Caco-2 (cell line): ENCODE data around the gene TACR1. TPM values are rescaled to one million over a fixed set of nuclear protein-coding genes. Genes with fewer than 3 reads are reported as not detected.

Experiments used
- BruUV-seq: library from RNA; stranded (reverse); fragments of 400-500 nt; replicated peaks from 2 replicates; lab custom pipeline; 2021; lab: Mats Ljungman, UMichigan
- CTCF ChIA-PET: fragments of 300-600 bp; sonication (Branson Sonifier 250); formaldehyde crosslinking; loops from one replicate; lab custom pipeline; 2022; ENCODE audit warnings: antibody characterized with exemption; lab: Charles Lee
- POLR2A ChIA-PET: fragments of 300-600 bp; sonication (Branson Sonifier 250); formaldehyde crosslinking; loops from one replicate; lab custom pipeline; 2022; ENCODE audit warnings: antibody characterized with exemption; lab: Charles Lee
- DNase-seq, 2 experiments: peaks; one replicate each; pipeline versions ENCODE4 v3.0.0 to v3.0.0-alpha.2; 2020 to 2022
- H3K27me3 ChIP-seq: replicated peaks from 2 replicates; pipeline ENCODE4 v1.6.0; 2011; ENCODE audit warnings: low read length; ENCODE audit not compliant: control insufficient read depth, insufficient read depth
- H3K36me3 ChIP-seq: 2 replicates; pipeline ENCODE4 v1.5.1; 2011; ENCODE audit warnings: low read length; ENCODE audit not compliant: control insufficient read depth, insufficient read depth
- H3K4me1 ChIP-seq: fragments of 250-450 bp; sonication (Bioruptor Pico); 2 replicates; pipeline ENCODE4 v1.5.1; 2020; ENCODE audit warnings: mild to moderate bottlenecking
- H3K4me3 ChIP-seq: 2 replicates; pipeline ENCODE4 v1.5.1; 2011; ENCODE audit warnings: low read depth, mild to moderate bottlenecking, control low read depth, low read length
- H3K9me3 ChIP-seq: fragments of 250-450 bp; sonication (Bioruptor Pico); 2 replicates; pipeline ENCODE4 v1.5.1; 2020; ENCODE audit warnings: mild to moderate bottlenecking, moderate library complexity
- H3K27ac Mint-ChIP-seq: one replicate; pipeline ENCODE4 v1.8.0; 2022; ENCODE audit warnings: mixed read lengths; ENCODE audit not compliant: unreplicated experiment
- H3K27me3 Mint-ChIP-seq: one replicate; pipeline ENCODE4 v1.8.0; 2022; ENCODE audit warnings: mixed read lengths; ENCODE audit not compliant: insufficient read depth, unreplicated experiment
- H3K36me3 Mint-ChIP-seq: one replicate; pipeline ENCODE4 v1.8.0; 2022; ENCODE audit warnings: mild to moderate bottlenecking, mixed read lengths; ENCODE audit not compliant: insufficient read depth, unreplicated experiment
- H3K4me1 Mint-ChIP-seq: one replicate; pipeline ENCODE4 v1.8.0; 2022; ENCODE audit warnings: low read depth, mixed read lengths; ENCODE audit not compliant: unreplicated experiment
- H3K4me3 Mint-ChIP-seq: one replicate; pipeline ENCODE4 v1.8.0; 2022; ENCODE audit warnings: mild to moderate bottlenecking, moderate library complexity, mixed read lengths; ENCODE audit not compliant: unreplicated experiment
- H3K9me3 Mint-ChIP-seq: one replicate; pipeline ENCODE4 v1.8.0; 2022; ENCODE audit warnings: mixed read lengths; ENCODE audit not compliant: unreplicated experiment
- CTCF ChIP-seq, 2 experiments: fragments of 200-600 bp in 1 of 2; IDR thresholded peaks; 1 replicate in 1 of 2; 2 replicates in 1 of 2; pipeline versions ENCODE4 v1.5.1 to v1.8.0; 2011 to 2022; ENCODE audit warnings: antibody characterized with exemption in 1 of 2, control low read depth in 1 of 2, inconsistent platforms in 1 of 2, low read depth in 1 of 2, low read length in 1 of 2, mild to moderate bottlenecking in 1 of 2, moderate library complexity in 1 of 2; ENCODE audit not compliant: insufficient read depth in 1 of 2, severe bottlenecking in 1 of 2, unreplicated experiment in 1 of 2
- intact Hi-C: fragments of 100-400 bp; cut with micrococcal nuclease; formaldehyde crosslinking; loops from one replicate; pipeline ENCODE4 v1.10.0; 2022; ENCODE audit not compliant: unreplicated experiment
- total RNA-seq: library from RNA; stranded (reverse); gene quantifications from 2 replicates; pipeline ENCODE4 v1.2.3, GENCODE V29; 2022

The TACR1 gene
- total RNA-seq, 1 experiment from 2014 or later, result 0.07 TPM

GRCh38 chr2:75100011-75100800 lies 99.1 kb downstream of the TACR1 start:
- no peak overlapping the region for H3K4me3 Mint-ChIP-seq
- POLR2A ChIA-PET, result no interaction called here
- H3K27ac Mint-ChIP-seq, result no peak overlapping the region

GRCh38 chr2:75099521-75099922 lies 99.8 kb downstream of the TACR1 start:
- ChIA-PET CTCF (no interaction called here), POLR2A (no interaction called here)
- no peaks in the 10 kb centered on the region for H3K36me3 ChIP-seq
- no peak for TF ChIP-seq CTCF (IDR thresholded peaks at IDR 0.05; ENCODE audit: insufficient read depth in 1 of 2, low read depth in 1 of 2, low read length in 1 of 2, severe bottlenecking in 1 of 2, unreplicated experiment in 1 of 2)
- H3K4me3 ChIP-seq, result no peak overlapping the region
- H3K36me3 Mint-ChIP-seq, result peaks cover 4% of the 10 kb centered on the region
- BruUV-seq, result no TSS peak
- H3K27ac Mint-ChIP-seq, result no peak overlapping the region
- H3K9me3 ChIP-seq, result peaks cover 4% of the 10 kb centered on the region; the same call in 1 of the 2 replicates
- H3K27me3 Mint-ChIP-seq, result no peaks in the 10 kb centered on the region
- intact Hi-C loops, result loop anchor here (2.0 kb wide), 1 partner anchor 53 kb away; no protein-coding TSS in a partner anchor
- H3K9me3 Mint-ChIP-seq, result no peaks in the 10 kb centered on the region
- peaks cover 13% of the 10 kb centered on the region for H3K4me1 ChIP-seq
- H3K27me3 ChIP-seq, result no peaks in the 10 kb centered on the region
- no peak for DNase-seq
- no peak overlapping the region for H3K4me3 Mint-ChIP-seq
- peaks cover 34% of the 10 kb centered on the region for H3K4me1 Mint-ChIP-seq

More at GRCh38 chr2:75100011-75100800, 99.1 kb downstream of the TACR1 start:
- Mint-ChIP-seq H3K9me3 (no peaks in the 10 kb centered on the region), H3K36me3 (peaks cover 4% of the 10 kb centered on the region), H3K27me3 (no peaks in the 10 kb centered on the region), H3K4me1 (peaks cover 34% of the 10 kb centered on the region)
- Histone ChIP-seq H3K4me1 (peaks cover 13% of the 10 kb centered on the region), H3K4me3 (no peak overlapping the region), H3K36me3 (no peaks in the 10 kb centered on the region), H3K9me3 (peaks cover 4% of the 10 kb centered on the region; the same call in 1 of the 2 replicates), H3K27me3 (no peaks in the 10 kb centered on the region)
- BruUV-seq, result no TSS peak
- CTCF ChIA-PET, result no interaction called here
- DNase-seq, result no peak
- intact Hi-C loops, result no loop called here
- no peak for TF ChIP-seq CTCF (IDR thresholded peaks at IDR 0.05; ENCODE audit: insufficient read depth in 1 of 2, low read depth in 1 of 2, low read length in 1 of 2, severe bottlenecking in 1 of 2, unreplicated experiment in 1 of 2)

- H3K4me1 Mint-ChIP-seq, result peaks cover 34% of the 10 kb centered on the region
- BruUV-seq, result no TSS peak
- peaks cover 4% of the 10 kb centered on the region for H3K36me3 Mint-ChIP-seq
- H3K4me3 Mint-ChIP-seq, result no peak overlapping the region
- DNase-seq, result peak in 1 of 2 experiments; percentile 30
- Histone ChIP-seq H3K9me3 (peaks cover 4% of the 10 kb centered on the region; the same call in 1 of the 2 replicates), H3K4me1 (peaks cover 13% of the 10 kb centered on the region), H3K27me3 (no peaks in the 10 kb centered on the region), H3K36me3 (no peaks in the 10 kb centered on the region), H3K4me3 (no peak overlapping the region)
- POLR2A ChIA-PET, result no interaction called here
- no peak overlapping the region for H3K27ac Mint-ChIP-seq
- TF ChIP-seq CTCF (IDR thresholded peaks at IDR 0.05; ENCODE audit: insufficient read depth in 1 of 2, low read depth in 1 of 2, low read length in 1 of 2, severe bottlenecking in 1 of 2, unreplicated experiment in 1 of 2), result peak; percentile 44 to 51
- CTCF ChIA-PET, result interaction anchor here (0.6 kb wide), 1 partner anchor 25 kb away, joined by 3 read pairs; no protein-coding TSS in a partner anchor
- intact Hi-C loops, result loop anchor here (2.0 kb wide), 1 partner anchor 54 kb away; no protein-coding TSS in a partner anchor
- H3K9me3 Mint-ChIP-seq, result no peaks in the 10 kb centered on the region
- no peaks in the 10 kb centered on the region for H3K27me3 Mint-ChIP-seq
Measured at GRCh38 chr2:75098856-75099255, 100.5 kb downstream of the TACR1 start.
